Measurements from ENCODE around the gene TSHZ2. TPM values are rescaled to one million over a fixed set of nuclear protein-coding genes. Genes with fewer than 3 reads are reported as not detected.

The TSHZ2 gene
- total RNA-seq, 2 donors from 2014 or later: 3.3 to 6.2 TPM

- Histone ChIP-seq H3K27ac (no peak overlapping the region), H3K36me3 (no peaks in the 10 kb centered on the region)
Observed at GRCh38 chr20:53011640-53012039, 39.5 kb downstream of the TSHZ2 start.

DNA sequence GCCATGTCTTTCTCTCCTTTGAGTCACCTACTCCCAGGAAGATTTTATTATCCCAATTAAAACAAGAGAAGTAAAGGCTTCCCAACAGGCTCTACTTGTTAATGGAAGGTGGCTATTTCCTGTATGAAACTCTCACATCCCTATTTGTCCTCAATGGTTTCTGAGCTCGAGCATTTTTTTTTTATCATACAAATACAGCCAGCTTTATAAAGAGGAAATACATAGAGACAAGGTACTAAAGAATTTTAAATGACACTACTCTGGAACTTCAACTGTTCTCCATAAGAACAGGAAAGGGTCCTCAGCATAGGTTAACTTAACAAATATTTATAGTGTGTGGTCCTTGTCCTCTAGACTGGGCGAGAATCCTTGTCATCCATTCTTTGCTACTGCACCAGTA is 41.0 kb downstream of the TSHZ2 start:
- no peak for DNase-seq (ENCODE audit: low spot score)
- H3K36me3 ChIP-seq: no peaks in the 10 kb centered on the region
- no peaks in the 10 kb centered on the region for H3K9me3 ChIP-seq
- no peak overlapping the region for H3K4me3 ChIP-seq
- H3K27me3 ChIP-seq: no peaks in the 10 kb centered on the region
- no peak overlapping the region for H3K27ac ChIP-seq
- TF ChIP-seq, protein P1, sequence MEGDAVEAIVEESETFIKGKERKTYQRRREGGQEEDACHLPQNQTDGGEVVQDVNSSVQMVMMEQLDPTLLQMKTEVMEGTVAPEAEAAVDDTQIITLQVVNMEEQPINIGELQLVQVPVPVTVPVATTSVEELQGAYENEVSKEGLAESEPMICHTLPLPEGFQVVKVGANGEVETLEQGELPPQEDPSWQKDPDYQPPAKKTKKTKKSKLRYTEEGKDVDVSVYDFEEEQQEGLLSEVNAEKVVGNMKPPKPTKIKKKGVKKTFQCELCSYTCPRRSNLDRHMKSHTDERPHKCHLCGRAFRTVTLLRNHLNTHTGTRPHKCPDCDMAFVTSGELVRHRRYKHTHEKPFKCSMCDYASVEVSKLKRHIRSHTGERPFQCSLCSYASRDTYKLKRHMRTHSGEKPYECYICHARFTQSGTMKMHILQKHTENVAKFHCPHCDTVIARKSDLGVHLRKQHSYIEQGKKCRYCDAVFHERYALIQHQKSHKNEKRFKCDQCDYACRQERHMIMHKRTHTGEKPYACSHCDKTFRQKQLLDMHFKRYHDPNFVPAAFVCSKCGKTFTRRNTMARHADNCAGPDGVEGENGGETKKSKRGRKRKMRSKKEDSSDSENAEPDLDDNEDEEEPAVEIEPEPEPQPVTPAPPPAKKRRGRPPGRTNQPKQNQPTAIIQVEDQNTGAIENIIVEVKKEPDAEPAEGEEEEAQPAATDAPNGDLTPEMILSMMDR (IDR thresholded peaks at IDR 0.05): no peak
- H3K4me1 ChIP-seq: no peaks in the 10 kb centered on the region

More at GRCh38 chr20:53011640-53012039, 39.5 kb downstream of the TSHZ2 start:
- TF ChIP-seq, protein P1 (IDR thresholded peaks at IDR 0.05): no peak
- H3K27me3 ChIP-seq: no peaks in the 10 kb centered on the region
- H3K9me3 ChIP-seq: no peaks in the 10 kb centered on the region
- H3K4me1 ChIP-seq: no peaks in the 10 kb centered on the region
- no peak for DNase-seq (ENCODE audit: low spot score)
- no peak overlapping the region for H3K4me3 ChIP-seq

GRCh38 chr20:53013847-53014246 is 41.7 kb downstream of the TSHZ2 start:
- Histone ChIP-seq H3K36me3 (no peaks in the 10 kb centered on the region), H3K9me3 (no peaks in the 10 kb centered on the region), H3K4me1 (no peaks in the 10 kb centered on the region), H3K27me3 (no peaks in the 10 kb centered on the region), H3K27ac (no peak overlapping the region), H3K4me3 (no peak overlapping the region)
- DNase-seq (ENCODE audit: low spot score): no peak
- TF ChIP-seq, protein P1 (IDR thresholded peaks at IDR 0.05): no peak

DNA sequence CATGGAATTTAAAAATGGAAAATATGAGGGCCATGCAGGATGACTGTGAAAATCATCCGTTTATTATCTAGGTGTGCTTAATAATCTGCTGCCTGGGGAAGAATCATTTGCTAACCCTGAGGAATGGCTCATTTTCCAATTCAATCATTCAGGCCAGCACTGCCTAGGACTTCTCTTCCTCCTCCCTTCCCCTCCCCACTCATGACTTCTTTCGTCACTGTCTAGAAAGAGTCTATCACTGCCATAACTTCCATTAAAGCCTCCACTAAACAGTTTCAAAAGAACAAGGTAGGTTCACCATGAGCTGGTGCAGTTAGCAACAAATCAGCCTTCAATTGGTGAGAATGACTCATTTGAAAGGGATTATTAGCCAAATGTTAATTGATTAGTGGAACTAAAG is 43.9 kb downstream of the TSHZ2 start:
- H3K27me3 ChIP-seq: no peaks in the 10 kb centered on the region
- H3K9me3 ChIP-seq: no peaks in the 10 kb centered on the region
- no peak for DNase-seq (ENCODE audit: low spot score)
- H3K36me3 ChIP-seq: no peaks in the 10 kb centered on the region
- no peaks in the 10 kb centered on the region for H3K4me1 ChIP-seq
- no peak overlapping the region for H3K27ac ChIP-seq
- no peak overlapping the region for H3K4me3 ChIP-seq
- TF ChIP-seq, protein P1 (IDR thresholded peaks at IDR 0.05): no peak

DNA sequence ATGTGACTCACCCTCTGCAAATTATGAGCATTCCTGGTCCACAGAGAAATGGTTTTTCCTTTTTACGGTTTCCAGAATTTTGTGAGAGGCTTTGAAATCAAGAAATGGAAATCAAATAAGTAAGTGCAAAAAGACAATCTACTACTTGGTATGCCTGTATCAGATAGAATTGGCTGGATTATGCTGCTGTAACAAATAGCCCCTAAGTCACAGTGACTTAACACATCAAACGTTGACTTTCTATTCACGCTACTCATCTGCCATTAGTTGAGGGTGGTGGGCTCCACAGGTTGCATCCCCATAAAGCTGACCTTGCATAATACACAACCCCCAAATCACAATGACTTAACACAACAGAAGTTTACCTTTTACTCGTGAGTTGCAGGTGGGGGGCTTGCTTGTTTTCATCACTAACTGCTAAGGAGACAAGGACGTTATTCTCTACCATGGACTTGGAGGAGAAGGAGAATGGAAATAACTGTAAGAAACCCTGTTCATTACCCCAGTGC is 44.4 kb downstream of the TSHZ2 start:
- Histone ChIP-seq H3K4me3 (no peak overlapping the region), H3K36me3 (no peaks in the 10 kb centered on the region), H3K4me1 (no peaks in the 10 kb centered on the region), H3K27ac (no peak overlapping the region), H3K27me3 (no peaks in the 10 kb centered on the region), H3K9me3 (no peaks in the 10 kb centered on the region)
- no peak for DNase-seq (ENCODE audit: low spot score)
- TF ChIP-seq, protein P1 (IDR thresholded peaks at IDR 0.05): no peak

- no peak overlapping the region for H3K4me3 ChIP-seq
- no peak overlapping the region for H3K27ac ChIP-seq
- no peak for DNase-seq (ENCODE audit: low spot score)
- TF ChIP-seq, protein P1 (IDR thresholded peaks at IDR 0.05): no peak
- no peaks in the 10 kb centered on the region for H3K4me1 ChIP-seq
- H3K9me3 ChIP-seq: no peaks in the 10 kb centered on the region
- no peaks in the 10 kb centered on the region for H3K36me3 ChIP-seq
- no peaks in the 10 kb centered on the region for H3K27me3 ChIP-seq
Observed at GRCh38 chr20:53017206-53017605, 45.0 kb downstream of the TSHZ2 start.
